Trophoblast cell (in vitro differentiated cells and primary cell): ENCODE data around the gene LAMTOR3.

ENCODE experiments used
- DNase-seq, 2 donors: peaks; one replicate each; pipeline ENCODE4 v3.0.0-alpha.2; 2016
- H2AFZ ChIP-seq: 2 replicates; pipeline ENCODE4 v1.6.1; 2013; ENCODE audit warnings: low read length, moderate library complexity, mild to moderate bottlenecking; ENCODE audit not compliant: insufficient read depth, poor library complexity
- H2AK5ac ChIP-seq: 2 replicates; pipeline ENCODE4 v1.6.1; 2013; ENCODE audit warnings: mild to moderate bottlenecking, low read length
- H2BK120ac ChIP-seq: 2 replicates; pipeline ENCODE4 v1.6.1; 2013; ENCODE audit warnings: low read length, mild to moderate bottlenecking, moderate library complexity; ENCODE audit not compliant: insufficient read depth, poor library complexity
- H2BK12ac ChIP-seq: 2 replicates; pipeline ENCODE4 v1.6.1; 2013; ENCODE audit warnings: mild to moderate bottlenecking, low read length, moderate library complexity
- H2BK5ac ChIP-seq: 2 replicates; pipeline ENCODE4 v1.6.1; 2013; ENCODE audit warnings: low read length, low read depth, moderate library complexity, mild to moderate bottlenecking; ENCODE audit not compliant: poor library complexity
- H3K14ac ChIP-seq: 2 replicates; pipeline ENCODE4 v1.6.1; 2013; ENCODE audit warnings: mild to moderate bottlenecking, low read length
- H3K18ac ChIP-seq: 2 replicates; pipeline ENCODE4 v1.6.1; 2013; ENCODE audit warnings: mild to moderate bottlenecking, low read length
- H3K23ac ChIP-seq: 2 replicates; pipeline ENCODE4 v1.6.1; 2013; ENCODE audit warnings: low read length
- H3K27ac ChIP-seq: 2 replicates; pipeline ENCODE4 v1.5.1; 2013; ENCODE audit warnings: low read depth, mild to moderate bottlenecking, inconsistent platforms, low read length, moderate library complexity
- H3K27me3 ChIP-seq: 2 replicates; pipeline ENCODE4 v1.6.1; 2013; ENCODE audit warnings: inconsistent platforms, mild to moderate bottlenecking, low read length, moderate library complexity; ENCODE audit not compliant: insufficient read depth
- H3K36me3 ChIP-seq, 2 experiments: 1 replicate in 1 of 2; 2 replicates in 1 of 2; pipeline ENCODE4 v1.6.1; 2013; ENCODE audit warnings: low read length in 2 of 2, mild to moderate bottlenecking in 2 of 2, moderate library complexity in 1 of 2; ENCODE audit not compliant: insufficient read depth in 2 of 2, control insufficient read depth in 1 of 2
- H3K4ac ChIP-seq: 2 replicates; pipeline ENCODE4 v1.6.1; 2013; ENCODE audit warnings: low read depth, mild to moderate bottlenecking, low read length, moderate library complexity
- H3K4me1 ChIP-seq, 2 experiments: 1 replicate in 1 of 2; 2 replicates in 1 of 2; pipeline ENCODE4 v1.6.1; 2013; ENCODE audit warnings: low read length in 2 of 2, mild to moderate bottlenecking in 2 of 2, moderate library complexity in 1 of 2; ENCODE audit not compliant: insufficient read depth in 2 of 2, control insufficient read depth in 1 of 2
- H3K4me2 ChIP-seq: 2 replicates; pipeline ENCODE4 v1.6.1; 2013; ENCODE audit warnings: inconsistent platforms, mild to moderate bottlenecking, low read length, moderate library complexity
- H3K4me3 ChIP-seq: 2 replicates; pipeline ENCODE4 v1.5.1; 2013; ENCODE audit warnings: mild to moderate bottlenecking, low read depth, low read length, inconsistent platforms
- H3K79me1 ChIP-seq: one replicate; pipeline ENCODE4 v1.6.1; 2013; ENCODE audit warnings: low read length
- H3K79me2 ChIP-seq: 2 replicates; pipeline ENCODE4 v1.6.1; 2013; ENCODE audit warnings: low read length, mild to moderate bottlenecking; ENCODE audit not compliant: control insufficient read depth, insufficient read depth, poor library complexity
- H3K9ac ChIP-seq: 2 replicates; pipeline ENCODE4 v1.6.1; 2013; ENCODE audit warnings: mild to moderate bottlenecking, low read length
- H3K9me3 ChIP-seq: 2 replicates; pipeline ENCODE4 v1.6.1; 2013; ENCODE audit warnings: low read depth, mild to moderate bottlenecking, control low read depth, inconsistent platforms, low read length; ENCODE audit not compliant: insufficient read depth
- H4K12ac ChIP-seq: 2 replicates; pipeline ENCODE4 v1.6.1; 2013; ENCODE audit warnings: low read depth, mild to moderate bottlenecking, low read length, moderate library complexity
- H4K8ac ChIP-seq: 2 replicates; pipeline ENCODE4 v1.6.1; 2013; ENCODE audit warnings: low read depth, mild to moderate bottlenecking, low read length, moderate library complexity
- H4K91ac ChIP-seq: one replicate; pipeline ENCODE4 v1.6.1; 2013; ENCODE audit warnings: low read depth, mild to moderate bottlenecking, low read length, moderate library complexity
- WGBS: extraction: QIAGEN DNeasy Blood & Tissue Kit; methylation state at CpG from one replicate; pipeline ENCODE4 v1.1.7; 2013; ENCODE audit warnings: missing lambda C conversion rate; ENCODE audit not compliant: insufficient read length, insufficient coverage; ENCODE audit errors: extremely low coverage; 5-methylcytosine and 5-hydroxymethylcytosine counted together

LAMTOR3 gene

DNA sequence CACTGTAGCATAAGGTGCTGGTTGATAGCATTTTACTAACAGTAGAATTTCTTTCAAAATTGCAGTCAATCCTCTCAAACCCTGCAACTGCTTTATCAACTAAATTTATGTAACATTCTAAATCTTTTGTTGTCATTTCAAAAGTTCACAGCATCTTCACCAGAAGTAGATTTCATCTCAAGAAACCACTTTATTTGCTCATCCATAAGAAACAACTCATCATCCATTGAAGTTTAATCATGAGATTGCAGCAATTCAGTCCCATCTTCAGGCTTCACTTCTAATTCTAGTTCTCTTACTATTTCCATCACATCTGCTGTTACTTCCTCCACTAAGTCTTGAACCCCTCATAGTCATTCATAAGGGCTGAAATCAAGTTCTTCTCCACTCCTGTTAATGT lies 21.7 kb downstream of the LAMTOR3 start:
- no peak overlapping the region for H3K4me3 ChIP-seq

DNA sequence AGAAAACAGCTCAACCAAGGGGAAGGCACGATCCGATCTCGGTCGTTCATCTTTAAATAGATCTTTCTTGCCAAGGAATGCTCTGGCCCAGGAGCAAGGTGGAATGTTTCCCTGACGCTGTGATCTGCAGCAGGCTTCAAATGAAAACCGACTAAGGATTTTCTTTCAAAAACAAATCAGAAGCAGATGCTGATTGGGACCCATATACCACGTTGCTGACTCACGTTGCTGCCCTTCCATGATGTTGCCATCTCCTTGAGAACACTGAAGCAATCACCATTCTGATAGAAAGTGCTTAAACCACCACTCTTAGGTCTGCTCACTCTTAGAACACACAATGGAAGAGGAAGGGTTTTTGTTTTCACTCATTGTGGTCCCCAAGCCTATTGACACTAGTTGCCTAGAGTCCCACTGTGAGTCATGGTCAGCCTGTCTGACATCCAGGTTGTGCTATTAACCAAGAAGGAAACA lies 26.1 kb downstream of the LAMTOR3 start:
- H3K14ac ChIP-seq = no peak overlapping the region
- no peak overlapping the region for H2BK120ac ChIP-seq
- no peaks in the 10 kb centered on the region for H3K27me3 ChIP-seq
- H3K79me1 ChIP-seq = peaks cover 2% of the 10 kb centered on the region
- H2BK12ac ChIP-seq = no peak overlapping the region
- no peaks in the 10 kb centered on the region for H3K9me3 ChIP-seq
- no peak overlapping the region for H2AK5ac ChIP-seq
- DNase-seq = peak; percentile 41 to 61
- no peak overlapping the region for H3K27ac ChIP-seq
- no peak overlapping the region for H3K4me3 ChIP-seq
- no peak overlapping the region for H4K91ac ChIP-seq
- H3K23ac ChIP-seq = no peak overlapping the region
- no peak overlapping the region for H3K18ac ChIP-seq
- H3K79me2 ChIP-seq = no peaks in the 10 kb centered on the region
- H2BK5ac ChIP-seq = no peak overlapping the region
- H4K12ac ChIP-seq = no peak overlapping the region
- H3K9ac ChIP-seq = no peak overlapping the region
- no peak overlapping the region for H4K8ac ChIP-seq
- no peak overlapping the region for H3K4me2 ChIP-seq
- H3K4ac ChIP-seq = no peak overlapping the region
- H2AFZ ChIP-seq = no peak overlapping the region
- H3K36me3 ChIP-seq = no peaks in the 10 kb centered on the region
- peaks cover 5 to 9% of the 10 kb centered on the region in 2 experiments for H3K4me1 ChIP-seq
- WGBS = no CpG with 5 or more reads among the region's 8 CpGs

More for the DNA sequence above, 21.7 kb downstream of the LAMTOR3 start:
- H2BK120ac ChIP-seq = no peak overlapping the region
- no peak overlapping the region for H3K23ac ChIP-seq
- no peak overlapping the region for H3K9ac ChIP-seq
- H3K9me3 ChIP-seq = no peaks in the 10 kb centered on the region
- H3K27me3 ChIP-seq = no peaks in the 10 kb centered on the region
- DNase-seq = no peak
- no peak overlapping the region for H3K18ac ChIP-seq
- H2AK5ac ChIP-seq = no peak overlapping the region
- no peak overlapping the region for H2BK5ac ChIP-seq
- H3K36me3 ChIP-seq = no peaks in the 10 kb centered on the region
- H3K79me2 ChIP-seq = no peaks in the 10 kb centered on the region
- peaks cover 6 to 11% of the 10 kb centered on the region in 2 experiments for H3K4me1 ChIP-seq
- peaks cover 2% of the 10 kb centered on the region for H3K79me1 ChIP-seq
- no peak overlapping the region for H4K91ac ChIP-seq
- no peak overlapping the region for H2BK12ac ChIP-seq
- H3K14ac ChIP-seq = no peak overlapping the region
- no peak overlapping the region for H2AFZ ChIP-seq
- no peak overlapping the region for H3K27ac ChIP-seq
- no peak overlapping the region for H3K4me2 ChIP-seq
- H4K12ac ChIP-seq = no peak overlapping the region
- H3K4ac ChIP-seq = no peak overlapping the region
- H4K8ac ChIP-seq = no peak overlapping the region

DNA sequence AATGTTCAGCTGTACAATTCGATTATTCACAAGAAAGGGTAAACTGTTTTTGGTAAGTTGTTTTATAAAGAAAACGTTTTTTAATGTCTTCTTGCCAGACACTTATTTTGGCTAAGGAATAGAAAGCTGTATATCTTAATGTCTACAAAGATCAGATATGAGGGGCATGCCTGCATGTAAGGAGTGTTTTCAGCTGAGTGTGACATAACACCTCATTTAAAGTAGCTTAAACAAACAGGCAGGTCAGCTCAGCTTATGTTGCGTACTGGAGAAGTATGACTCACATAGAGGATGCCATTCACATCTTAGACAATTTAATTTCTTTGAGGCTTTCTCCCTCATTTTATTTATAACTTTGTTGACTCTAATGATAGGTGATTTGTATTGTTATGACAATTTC lies 30.4 kb downstream of the LAMTOR3 start:
- no peak overlapping the region for H2BK5ac ChIP-seq
- H3K4me1 ChIP-seq = peaks cover 0 to 2% of the 10 kb centered on the region in 2 experiments
- no peak overlapping the region for H2AK5ac ChIP-seq
- H3K18ac ChIP-seq = no peak overlapping the region
- no peaks in the 10 kb centered on the region for H3K79me2 ChIP-seq
- no peaks in the 10 kb centered on the region for H3K27me3 ChIP-seq
- peak in 1 of 2 donors; percentile 70 for DNase-seq
- no peak overlapping the region for H4K8ac ChIP-seq
- no peak overlapping the region for H3K4ac ChIP-seq
- H3K79me1 ChIP-seq = no peaks in the 10 kb centered on the region
- H3K4me3 ChIP-seq = no peak overlapping the region
- no CpG with 5 or more reads among the region's 3 CpGs for whole genome bisulfite sequencing
- H3K9me3 ChIP-seq = no peaks in the 10 kb centered on the region
- no peak overlapping the region for H3K23ac ChIP-seq
- no peak overlapping the region for H4K12ac ChIP-seq
- H2BK120ac ChIP-seq = no peak overlapping the region
- no peak overlapping the region for H2AFZ ChIP-seq
- no peak overlapping the region for H4K91ac ChIP-seq
- no peaks in the 10 kb centered on the region for H3K36me3 ChIP-seq
- no peak overlapping the region for H3K14ac ChIP-seq
- H3K27ac ChIP-seq = no peak overlapping the region
- no peak overlapping the region for H3K4me2 ChIP-seq
- H2BK12ac ChIP-seq = no peak overlapping the region
- H3K9ac ChIP-seq = no peak overlapping the region

DNA sequence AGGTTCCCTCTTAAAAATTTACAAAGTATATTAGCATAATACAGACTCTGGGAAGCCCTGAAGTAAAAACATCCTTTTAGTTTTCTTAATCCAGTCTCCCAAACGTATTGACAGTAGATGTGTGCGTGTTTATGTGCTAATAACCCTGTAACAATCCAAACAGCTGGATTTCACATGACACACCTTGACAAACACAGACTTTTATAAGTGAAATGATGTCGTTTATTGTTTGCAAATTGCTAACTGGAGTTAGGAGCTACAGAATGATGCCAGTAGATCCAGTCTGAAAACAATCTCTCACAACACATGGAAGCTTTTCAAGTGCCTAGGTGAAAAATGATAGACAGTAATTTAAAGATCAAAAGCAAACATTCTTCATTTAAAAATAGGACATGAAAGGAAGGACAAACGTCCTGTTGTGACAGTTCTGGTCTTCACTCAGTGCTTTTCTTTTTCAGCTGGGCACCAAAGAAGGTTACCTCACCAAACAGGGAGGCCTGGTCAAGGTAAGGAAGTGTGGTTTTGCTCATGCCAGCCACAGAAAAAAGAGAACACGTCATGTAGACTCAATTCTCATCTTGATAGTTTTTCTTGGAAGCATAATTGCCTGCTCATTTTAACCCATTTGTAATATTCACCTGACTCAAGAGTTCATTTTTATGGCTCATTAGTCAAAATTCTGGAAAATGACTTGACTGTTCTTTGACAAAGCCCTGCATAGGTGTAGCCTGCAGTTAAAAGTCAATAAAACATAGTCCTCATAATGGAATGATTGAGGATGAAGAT lies 32.9 kb downstream of the LAMTOR3 start:
- Histone ChIP-seq H4K91ac (no peak overlapping the region), H2BK5ac (no peak overlapping the region), H4K8ac (no peak overlapping the region), H3K4me2 (no peak overlapping the region), H3K4me3 (no peak overlapping the region), H2BK12ac (no peak overlapping the region), H3K23ac (no peak overlapping the region), H3K9ac (no peak overlapping the region), H2AK5ac (no peak overlapping the region), H3K36me3 (no peaks in the 10 kb centered on the region), H3K27ac (peak overlapping the region; percentile 17), H3K4me1 (peaks cover 0 to 5% of the 10 kb centered on the region in 2 experiments), H3K79me2 (no peaks in the 10 kb centered on the region), H2BK120ac (no peak overlapping the region), H4K12ac (no peak overlapping the region), H3K79me1 (no peaks in the 10 kb centered on the region), H3K18ac (no peak overlapping the region), H3K4ac (no peak overlapping the region), H3K27me3 (no peaks in the 10 kb centered on the region), H2AFZ (no peak overlapping the region), H3K14ac (no peak overlapping the region), H3K9me3 (no peaks in the 10 kb centered on the region)
- no peak for DNase-seq
- WGBS = no CpG with 5 or more reads among the region's 5 CpGs
